Mesothelial cell of epicardium (in vitro differentiated cells): ENCODE results near the gene ARL15. TPM values are rescaled to one million over a fixed set of nuclear protein-coding genes. Genes with fewer than 3 reads are reported as not detected.

ENCODE experiments used
- DNase-seq, 2 experiments: peaks; one replicate each; pipeline ENCODE4 v3.0.0; 2021; ENCODE audit warnings: low spot score in 2 of 2; ENCODE audit not compliant: unreplicated experiment in 2 of 2
- H3K27ac Mint-ChIP-seq: 2 replicates; pipeline ENCODE4 v1.8.0; 2021; ENCODE audit warnings: mixed read lengths
- H3K27me3 Mint-ChIP-seq: 2 replicates; pipeline ENCODE4 v1.8.0; 2021; ENCODE audit warnings: low read depth, mixed read lengths
- H3K36me3 Mint-ChIP-seq: 2 replicates; pipeline ENCODE4 v1.8.0; 2021; ENCODE audit warnings: mixed read lengths
- H3K4me1 Mint-ChIP-seq: 2 replicates; pipeline ENCODE4 v1.8.0; 2021; ENCODE audit warnings: mixed read lengths
- H3K4me3 Mint-ChIP-seq: 2 replicates; pipeline ENCODE4 v1.8.0; 2021; ENCODE audit warnings: mild to moderate bottlenecking, moderate library complexity, mixed read lengths
- H3K9me3 Mint-ChIP-seq: 2 replicates; pipeline ENCODE4 v1.8.0; 2021; ENCODE audit warnings: mixed read lengths
- total RNA-seq: library from RNA; stranded (reverse); gene quantifications from 3 replicates; pipeline ENCODE4 v1.2.1, GENCODE V29; 2021
- TF ChIP-seq, protein P1 (sequence below): fragments of 200-600 bp; sonication (generic); IDR thresholded peaks from one replicate; pipeline ENCODE4 v1.5.0; 2021; ENCODE audit warnings: antibody characterized with exemption; ENCODE audit not compliant: unreplicated experiment

The ARL15 gene
- total RNA-seq, 1 donor from 2014 or later = 24.8 TPM

DNA sequence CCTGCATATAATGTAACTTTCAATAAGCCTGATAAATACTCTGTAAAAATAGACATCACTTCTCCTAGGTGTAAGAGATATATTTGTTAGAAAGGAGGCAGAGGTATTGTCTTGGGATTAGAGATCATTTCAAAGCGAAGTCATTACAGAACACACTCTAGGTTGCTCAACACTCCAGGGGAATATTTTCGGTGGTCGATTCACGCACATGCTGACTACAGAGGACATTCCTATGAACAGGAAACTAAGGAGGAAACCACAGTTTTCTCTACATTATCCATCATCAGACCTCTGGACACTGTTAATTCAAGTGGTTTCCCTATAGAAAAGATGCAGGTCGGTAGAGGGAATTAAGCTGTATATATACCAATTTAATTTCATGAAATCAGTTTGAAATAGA is 379.9 kb downstream of the ARL15 start:
- Mint-ChIP-seq H3K36me3 (no peaks in the 10 kb centered on the region), H3K27me3 (no peaks in the 10 kb centered on the region), H3K4me3 (no peak overlapping the region), H3K4me1 (peaks cover 65% of the 10 kb centered on the region), H3K9me3 (no peaks in the 10 kb centered on the region), H3K27ac (no peak overlapping the region)
- TF ChIP-seq, protein P1, sequence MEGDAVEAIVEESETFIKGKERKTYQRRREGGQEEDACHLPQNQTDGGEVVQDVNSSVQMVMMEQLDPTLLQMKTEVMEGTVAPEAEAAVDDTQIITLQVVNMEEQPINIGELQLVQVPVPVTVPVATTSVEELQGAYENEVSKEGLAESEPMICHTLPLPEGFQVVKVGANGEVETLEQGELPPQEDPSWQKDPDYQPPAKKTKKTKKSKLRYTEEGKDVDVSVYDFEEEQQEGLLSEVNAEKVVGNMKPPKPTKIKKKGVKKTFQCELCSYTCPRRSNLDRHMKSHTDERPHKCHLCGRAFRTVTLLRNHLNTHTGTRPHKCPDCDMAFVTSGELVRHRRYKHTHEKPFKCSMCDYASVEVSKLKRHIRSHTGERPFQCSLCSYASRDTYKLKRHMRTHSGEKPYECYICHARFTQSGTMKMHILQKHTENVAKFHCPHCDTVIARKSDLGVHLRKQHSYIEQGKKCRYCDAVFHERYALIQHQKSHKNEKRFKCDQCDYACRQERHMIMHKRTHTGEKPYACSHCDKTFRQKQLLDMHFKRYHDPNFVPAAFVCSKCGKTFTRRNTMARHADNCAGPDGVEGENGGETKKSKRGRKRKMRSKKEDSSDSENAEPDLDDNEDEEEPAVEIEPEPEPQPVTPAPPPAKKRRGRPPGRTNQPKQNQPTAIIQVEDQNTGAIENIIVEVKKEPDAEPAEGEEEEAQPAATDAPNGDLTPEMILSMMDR = no peak
- DNase-seq = no peak

DNA sequence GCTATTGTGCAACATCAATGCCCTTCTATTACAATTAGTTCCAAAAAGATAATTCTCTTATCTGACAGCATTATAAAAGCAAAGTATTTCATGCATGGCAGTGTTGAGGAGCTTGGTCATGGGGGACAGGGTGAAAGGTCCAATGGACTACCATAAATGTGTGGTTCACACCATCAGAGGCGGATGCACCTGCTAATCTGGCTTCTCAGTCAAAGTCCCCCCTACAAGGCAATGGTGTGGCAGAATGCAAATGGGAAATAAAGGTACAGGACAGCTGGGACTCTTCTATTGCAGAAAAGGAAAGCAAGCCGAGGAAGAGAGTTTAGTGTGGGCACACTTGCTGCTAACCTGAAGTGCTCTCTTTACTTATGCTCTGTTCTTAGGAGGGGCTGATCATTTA is 380.8 kb downstream of the ARL15 start:
- Mint-ChIP-seq H3K9me3 (no peaks in the 10 kb centered on the region), H3K36me3 (no peaks in the 10 kb centered on the region), H3K27ac (peak overlapping the region; percentile 48), H3K4me3 (no peak overlapping the region), H3K4me1 (peaks cover 60% of the 10 kb centered on the region), H3K27me3 (no peaks in the 10 kb centered on the region)
- DNase-seq = no peak
- TF ChIP-seq, protein P1 = no peak

DNA sequence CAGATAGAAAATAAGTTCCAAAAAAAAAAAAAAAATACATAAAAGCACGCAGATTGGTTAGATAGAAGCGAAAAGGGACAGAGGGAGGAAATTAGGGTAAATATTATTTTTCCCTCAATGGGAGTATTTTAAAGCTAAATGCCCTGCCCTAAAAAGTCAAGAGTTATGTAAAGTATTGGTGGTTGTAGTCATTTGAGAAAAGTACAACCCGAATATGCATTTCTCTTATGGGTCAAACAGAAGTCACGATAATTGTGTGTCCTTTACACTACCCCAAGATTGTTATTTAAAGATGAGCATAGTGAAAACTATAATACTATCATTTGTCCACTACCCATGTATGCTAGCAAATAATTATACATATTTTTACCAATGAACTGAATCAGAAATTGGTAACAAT is 381.2 kb downstream of the ARL15 start:
- H3K4me3 Mint-ChIP-seq = no peak overlapping the region
- H3K36me3 Mint-ChIP-seq = no peaks in the 10 kb centered on the region
- no peak for DNase-seq
- no peaks in the 10 kb centered on the region for H3K9me3 Mint-ChIP-seq
- TF ChIP-seq, protein P1 = no peak
- peak overlapping the region; percentile 81 for H3K27ac Mint-ChIP-seq
- peaks cover 60% of the 10 kb centered on the region for H3K4me1 Mint-ChIP-seq
- H3K27me3 Mint-ChIP-seq = no peaks in the 10 kb centered on the region

GRCh38 chr5:53928641-53929040 is 381.7 kb downstream of the ARL15 start:
- no peaks in the 10 kb centered on the region for H3K27me3 Mint-ChIP-seq
- peaks cover 59% of the 10 kb centered on the region for H3K4me1 Mint-ChIP-seq
- no peak for DNase-seq
- H3K9me3 Mint-ChIP-seq = no peaks in the 10 kb centered on the region
- TF ChIP-seq, protein P1 = no peak
- no peak overlapping the region for H3K4me3 Mint-ChIP-seq
- peak overlapping the region; percentile 81 for H3K27ac Mint-ChIP-seq
- no peaks in the 10 kb centered on the region for H3K36me3 Mint-ChIP-seq

GRCh38 chr5:53927668-53928247 is 382.6 kb downstream of the ARL15 start:
- H3K27me3 Mint-ChIP-seq = no peaks in the 10 kb centered on the region
- DNase-seq = no peak
- no peaks in the 10 kb centered on the region for H3K9me3 Mint-ChIP-seq
- H3K4me1 Mint-ChIP-seq = peaks cover 53% of the 10 kb centered on the region
- TF ChIP-seq, protein P1 = no peak
- H3K27ac Mint-ChIP-seq = peak overlapping the region; percentile 31
- H3K4me3 Mint-ChIP-seq = no peak overlapping the region
- no peaks in the 10 kb centered on the region for H3K36me3 Mint-ChIP-seq

DNA sequence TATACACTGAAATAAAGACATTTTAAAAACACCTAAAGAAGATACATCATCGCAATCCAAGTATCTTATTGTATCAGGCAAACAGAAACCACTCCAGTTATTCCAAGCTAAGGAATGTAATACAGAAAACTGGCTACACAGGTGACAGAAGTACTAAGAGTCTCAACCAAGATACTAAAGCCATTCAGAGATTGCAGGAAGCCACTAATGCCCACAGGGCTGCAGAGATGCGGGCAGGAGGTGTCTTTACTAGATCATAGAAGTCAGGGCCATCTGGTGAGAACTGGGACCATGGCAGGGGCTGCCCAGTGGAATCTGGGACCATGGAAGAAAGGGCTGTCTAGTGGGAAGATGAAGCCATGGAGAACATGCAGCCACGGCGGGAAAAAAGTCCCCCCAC is 384.3 kb downstream of the ARL15 start:
- TF ChIP-seq, protein P1 = no peak
- Mint-ChIP-seq H3K36me3 (no peaks in the 10 kb centered on the region), H3K27ac (no peak overlapping the region), H3K27me3 (no peaks in the 10 kb centered on the region), H3K9me3 (no peaks in the 10 kb centered on the region), H3K4me3 (no peak overlapping the region), H3K4me1 (peaks cover 49% of the 10 kb centered on the region)
- no peak for DNase-seq
